IPS-15b (cell line): Measurements from ENCODE around the gene SQSTM1.

Experiments used
- H3K27me3 ChIP-seq: one replicate; pipeline ENCODE4 v1.6.1; 2013; ENCODE audit warnings: low read length; ENCODE audit not compliant: control insufficient read depth, insufficient read depth
- H3K36me3 ChIP-seq: one replicate; pipeline ENCODE4 v1.6.1; 2013; ENCODE audit warnings: low read length; ENCODE audit not compliant: control insufficient read depth, insufficient read depth
- H3K4me1 ChIP-seq: one replicate; pipeline ENCODE4 v1.6.1; 2013; ENCODE audit warnings: mild to moderate bottlenecking, low read length; ENCODE audit not compliant: control insufficient read depth, insufficient read depth
- H3K4me3 ChIP-seq: one replicate; pipeline ENCODE4 v1.5.1; 2013; ENCODE audit warnings: low read depth, low read length
- H3K9ac ChIP-seq: one replicate; pipeline ENCODE4 v1.6.1; 2013; ENCODE audit warnings: low read depth, mild to moderate bottlenecking, low read length
- H3K9me3 ChIP-seq: one replicate; pipeline ENCODE4 v1.6.1; 2013; ENCODE audit warnings: mild to moderate bottlenecking, low read length; ENCODE audit not compliant: control insufficient read depth, insufficient read depth

SQSTM1 gene

DNA sequence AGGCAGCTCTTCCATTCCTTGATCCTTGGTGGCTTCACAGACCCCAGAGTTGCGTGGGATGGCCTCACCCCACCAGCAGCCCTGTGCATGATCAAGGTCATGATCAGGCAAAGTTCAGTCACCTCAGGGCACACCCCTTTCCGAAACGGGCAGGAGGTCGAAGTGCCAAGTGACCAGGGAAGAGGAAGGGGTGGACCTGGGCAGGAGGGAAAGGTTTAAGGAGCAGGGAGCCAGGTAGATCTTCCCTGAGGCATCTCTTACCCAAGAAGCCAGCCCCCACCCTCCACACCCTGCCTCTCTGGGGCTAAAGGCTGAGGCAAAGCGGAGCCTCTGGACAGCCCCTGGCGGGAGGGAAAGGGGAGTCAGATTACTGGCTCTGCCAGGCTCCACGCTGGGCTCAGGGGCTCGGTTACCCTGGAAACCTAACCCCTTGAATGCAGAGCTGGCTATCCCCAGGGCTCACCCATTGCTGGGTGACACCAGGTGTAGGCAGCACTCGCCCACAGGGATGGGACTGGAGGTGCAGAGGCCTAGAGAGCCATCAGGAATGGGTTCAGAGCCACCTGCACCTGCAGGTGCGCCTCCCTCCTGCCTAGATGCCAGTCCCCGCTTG, 17.6 kb upstream of the SQSTM1 start:
- Histone ChIP-seq H3K9me3 (no peaks in the 10 kb centered on the region), H3K27me3 (no peaks in the 10 kb centered on the region), H3K36me3 (peaks cover 23% of the 10 kb centered on the region), H3K4me3 (peak overlapping the region; percentile 22), H3K4me1 (peaks cover 6% of the 10 kb centered on the region), H3K9ac (no peak overlapping the region)

DNA sequence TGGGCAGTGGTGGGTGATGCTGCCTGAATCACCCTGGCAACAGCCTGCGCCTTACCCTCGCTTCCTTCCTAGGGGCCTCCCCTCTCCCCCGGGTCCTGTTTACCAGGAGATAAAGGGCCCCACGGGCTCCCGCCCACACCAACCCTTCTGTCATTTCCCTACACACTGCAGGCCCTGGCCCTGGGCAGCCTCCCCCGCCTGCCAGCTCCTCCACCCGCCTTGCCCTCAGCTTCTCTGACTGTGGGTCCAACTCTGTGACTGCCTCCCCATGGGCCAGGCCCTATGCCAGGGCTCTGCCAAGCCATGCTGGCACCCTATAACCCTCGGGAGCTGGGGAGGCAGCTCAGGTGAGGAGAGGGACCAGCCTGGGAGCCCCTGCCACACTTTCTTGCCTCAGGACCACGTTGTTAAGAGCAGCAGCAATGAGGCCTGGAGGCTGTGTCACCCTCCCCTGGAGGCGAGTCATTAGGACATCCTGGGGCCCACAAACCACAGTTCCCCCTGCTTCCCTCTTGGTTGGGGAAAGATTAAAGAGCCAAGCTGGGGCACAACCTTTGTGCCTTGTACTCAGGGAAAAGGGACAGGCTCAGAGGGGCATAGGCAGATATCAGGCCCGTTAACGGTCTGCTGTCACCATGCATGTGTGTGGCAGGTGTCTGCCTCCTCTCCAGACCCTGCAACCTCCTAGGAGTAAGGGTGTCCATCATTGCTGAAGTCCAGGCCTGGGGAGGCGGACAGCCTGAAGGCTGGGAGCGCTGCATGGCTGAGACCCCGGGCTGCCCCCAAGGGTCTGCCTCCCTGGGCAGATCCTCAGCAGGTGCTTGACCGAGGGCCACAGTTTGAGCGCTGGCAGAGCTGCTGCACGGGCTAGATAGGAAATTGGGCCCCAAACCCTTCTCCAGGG, 16.8 kb upstream of the SQSTM1 start:
- Histone ChIP-seq H3K9ac (no peak overlapping the region), H3K9me3 (no peaks in the 10 kb centered on the region), H3K36me3 (peaks cover 15% of the 10 kb centered on the region), H3K4me1 (peaks cover 8% of the 10 kb centered on the region), H3K27me3 (no peaks in the 10 kb centered on the region), H3K4me3 (no peak overlapping the region)

DNA sequence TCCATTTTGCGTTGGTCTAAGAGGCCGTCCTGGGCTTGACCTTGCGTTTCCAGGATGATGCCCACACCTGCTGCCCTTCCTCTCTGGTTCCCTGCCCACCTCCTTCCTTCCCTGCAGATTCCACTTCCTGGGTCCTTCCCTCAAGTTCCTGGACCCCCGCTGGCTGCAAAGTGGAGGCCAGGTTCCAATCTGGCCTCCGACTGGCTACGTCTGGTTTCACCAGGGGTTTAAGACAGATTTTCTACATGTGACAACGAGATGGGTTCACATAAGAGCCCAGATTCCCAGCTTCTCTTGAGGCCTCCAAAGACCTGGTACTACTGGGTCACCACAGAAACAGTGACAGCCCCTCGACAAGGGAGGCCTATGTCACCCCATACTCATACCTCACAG, 16.2 kb upstream of the SQSTM1 start:
- peaks cover 9% of the 10 kb centered on the region for H3K36me3 ChIP-seq
- H3K27me3 ChIP-seq, result no peaks in the 10 kb centered on the region
- peaks cover 8% of the 10 kb centered on the region for H3K4me1 ChIP-seq
- H3K9ac ChIP-seq, result no peak overlapping the region
- H3K9me3 ChIP-seq, result no peaks in the 10 kb centered on the region
- peak overlapping the region; percentile 64 for H3K4me3 ChIP-seq

DNA sequence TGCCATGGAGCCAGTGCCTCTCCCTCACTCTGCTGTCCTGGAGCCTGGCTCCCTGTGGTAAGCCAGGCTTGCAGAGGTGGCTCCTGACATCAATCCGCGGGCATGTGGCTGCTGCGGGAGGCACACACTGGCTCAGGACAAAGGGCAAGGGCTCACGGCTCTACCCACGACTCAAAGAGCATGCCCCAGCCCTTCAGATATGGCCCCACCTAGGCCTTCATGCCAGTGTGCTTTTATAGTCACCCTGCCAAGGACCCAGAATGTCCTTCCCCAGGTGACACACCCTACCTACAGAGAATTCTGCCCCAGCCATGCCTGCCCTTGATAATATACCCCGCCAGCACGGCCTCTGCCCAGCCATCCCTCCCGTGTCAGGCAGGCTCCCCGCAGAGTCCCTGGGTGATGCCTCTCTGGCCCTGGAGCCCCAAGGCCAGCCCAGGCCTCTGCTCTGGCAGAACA, 15.6 kb upstream of the SQSTM1 start:
- Histone ChIP-seq H3K4me3 (peak overlapping the region; percentile 64), H3K9ac (peak overlapping the region; percentile 65), H3K36me3 (peaks cover 4% of the 10 kb centered on the region), H3K4me1 (peaks cover 8% of the 10 kb centered on the region), H3K9me3 (no peaks in the 10 kb centered on the region), H3K27me3 (no peaks in the 10 kb centered on the region)

DNA sequence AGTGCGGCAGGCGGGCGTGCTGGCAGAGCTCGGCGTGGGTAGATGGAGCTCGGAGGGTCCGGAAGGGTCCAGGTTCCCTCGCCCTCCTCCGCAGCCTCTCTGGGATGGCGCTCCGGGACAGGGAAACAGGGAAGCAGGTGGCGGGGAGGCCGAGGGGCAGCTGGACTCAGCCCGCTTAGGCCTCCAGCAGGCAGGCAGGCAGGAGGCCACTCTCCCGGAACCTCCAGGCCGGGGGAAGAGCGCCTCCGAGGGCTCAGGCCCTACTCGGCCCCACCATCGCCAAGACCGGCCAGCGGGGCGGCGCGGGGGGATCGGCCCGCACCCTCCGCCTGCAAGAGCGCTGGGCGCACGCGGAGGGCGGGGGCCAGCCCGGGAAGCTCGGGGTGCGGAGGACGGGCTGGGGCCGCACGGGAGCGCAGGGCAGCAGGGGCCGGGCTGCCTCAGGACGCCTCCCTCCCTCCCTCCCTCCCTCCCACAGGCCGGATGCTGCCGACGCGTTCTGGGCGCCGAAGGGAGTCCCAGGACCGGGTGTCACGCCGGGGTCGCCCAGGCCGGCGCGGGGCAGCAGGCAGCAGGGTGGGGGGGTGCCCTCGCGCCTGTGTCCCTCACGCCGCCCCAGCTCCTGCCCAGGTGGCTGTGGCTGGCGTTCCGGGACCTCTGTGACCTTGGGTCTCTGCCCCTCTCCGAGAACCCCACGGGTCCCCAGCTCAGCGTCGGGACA, 15.0 kb upstream of the SQSTM1 start:
- Histone ChIP-seq H3K36me3 (peaks cover 4% of the 10 kb centered on the region), H3K4me1 (peaks cover 8% of the 10 kb centered on the region), H3K27me3 (no peaks in the 10 kb centered on the region), H3K9ac (peak overlapping the region; percentile 65), H3K4me3 (peak overlapping the region; percentile 64), H3K9me3 (no peaks in the 10 kb centered on the region)

DNA sequence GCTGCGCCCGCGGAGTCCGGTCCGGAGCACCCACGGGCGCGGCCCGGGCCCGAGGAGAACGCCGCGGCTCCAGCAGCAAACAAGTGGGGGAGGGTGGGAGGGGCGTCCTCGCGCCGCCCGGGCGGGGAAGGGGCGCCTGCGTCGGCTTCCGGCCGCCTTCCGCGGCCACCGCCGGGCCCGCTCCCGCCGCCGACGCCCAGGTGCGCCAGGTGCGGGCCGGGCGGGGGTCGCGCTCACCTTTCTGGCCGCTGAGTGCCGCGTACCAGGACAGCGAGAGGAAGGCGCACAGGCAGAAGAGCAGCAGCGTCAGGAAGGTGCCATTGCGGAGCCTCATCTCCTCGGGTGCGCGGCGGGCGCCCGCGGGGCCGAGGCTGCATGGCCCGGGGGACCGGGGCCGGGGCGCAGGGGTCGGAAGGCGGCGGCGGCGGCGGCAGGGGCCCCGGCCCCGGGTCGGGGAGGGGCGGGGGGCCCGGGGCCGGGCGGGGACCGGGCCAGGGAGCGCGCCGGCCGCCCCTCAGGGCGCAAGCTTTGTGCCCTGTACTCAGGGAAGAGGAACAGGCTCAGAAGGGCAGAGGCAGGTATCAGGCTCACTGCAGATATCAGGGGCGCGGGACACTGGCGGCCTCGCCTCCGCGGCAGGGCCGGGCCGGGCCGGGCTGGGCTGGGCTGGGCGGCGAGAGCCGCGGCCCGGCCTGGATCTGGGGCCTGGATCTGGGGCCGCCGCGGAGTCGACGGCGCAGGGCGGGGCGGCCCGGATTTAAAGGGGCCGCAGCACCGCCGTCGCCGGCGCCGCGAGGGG, 14.3 kb upstream of the SQSTM1 start, which contains the start of gene MGAT4B:
MGAT4B (minus strand) TSS at position 617 of the 799 bp plus-strand sequence; CDS start at position 334, 283 bp downstream.
- H3K9me3 ChIP-seq, result no peaks in the 10 kb centered on the region
- no peaks in the 10 kb centered on the region for H3K27me3 ChIP-seq
- H3K9ac ChIP-seq, result peak within 1 kb of the TSS; percentile 70
- peaks cover 8% of the 10 kb centered on the region for H3K4me1 ChIP-seq
- no peaks in the 10 kb centered on the region for H3K36me3 ChIP-seq
- H3K4me3 ChIP-seq, result peak within 1 kb of the TSS; percentile 64

DNA sequence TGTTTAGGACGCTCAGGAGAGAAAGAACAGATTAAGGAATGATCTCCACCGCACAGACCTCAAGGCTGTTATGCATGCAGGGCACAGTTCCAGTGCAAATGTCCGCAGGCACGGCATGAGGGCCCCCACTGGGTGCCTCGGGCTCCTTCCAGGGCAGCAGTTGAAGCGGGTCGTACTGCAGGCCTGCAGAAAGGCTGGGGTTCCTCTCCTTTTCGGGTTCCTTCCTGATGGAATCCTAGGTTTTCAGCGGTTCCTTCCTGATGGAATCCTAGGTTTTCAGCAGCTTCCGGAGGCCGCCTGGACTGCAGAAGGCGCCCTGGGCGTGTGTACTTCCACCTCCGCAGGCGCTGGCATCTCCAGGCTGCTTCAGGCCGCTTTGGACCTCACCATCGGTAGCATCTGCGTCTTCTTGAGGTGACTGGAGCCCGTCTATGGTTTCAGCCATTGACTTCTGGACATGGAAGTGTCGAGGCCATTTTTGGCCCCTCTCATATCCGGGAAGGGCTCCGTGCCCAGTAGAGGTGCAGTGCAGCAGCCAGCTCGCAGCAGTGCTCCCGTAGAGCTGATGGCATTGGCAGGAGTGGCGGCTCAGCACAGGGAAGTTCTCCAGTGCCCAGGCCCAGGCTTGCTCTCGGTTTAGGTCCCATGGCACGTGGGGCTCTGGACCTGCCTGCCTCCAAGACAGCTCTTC, 8.4 kb upstream of the SQSTM1 start:
- Histone ChIP-seq H3K9me3 (no peaks in the 10 kb centered on the region), H3K36me3 (peaks cover 9% of the 10 kb centered on the region), H3K9ac (no peak overlapping the region), H3K27me3 (no peaks in the 10 kb centered on the region), H3K4me1 (peaks cover 4% of the 10 kb centered on the region), H3K4me3 (no peak overlapping the region)

DNA sequence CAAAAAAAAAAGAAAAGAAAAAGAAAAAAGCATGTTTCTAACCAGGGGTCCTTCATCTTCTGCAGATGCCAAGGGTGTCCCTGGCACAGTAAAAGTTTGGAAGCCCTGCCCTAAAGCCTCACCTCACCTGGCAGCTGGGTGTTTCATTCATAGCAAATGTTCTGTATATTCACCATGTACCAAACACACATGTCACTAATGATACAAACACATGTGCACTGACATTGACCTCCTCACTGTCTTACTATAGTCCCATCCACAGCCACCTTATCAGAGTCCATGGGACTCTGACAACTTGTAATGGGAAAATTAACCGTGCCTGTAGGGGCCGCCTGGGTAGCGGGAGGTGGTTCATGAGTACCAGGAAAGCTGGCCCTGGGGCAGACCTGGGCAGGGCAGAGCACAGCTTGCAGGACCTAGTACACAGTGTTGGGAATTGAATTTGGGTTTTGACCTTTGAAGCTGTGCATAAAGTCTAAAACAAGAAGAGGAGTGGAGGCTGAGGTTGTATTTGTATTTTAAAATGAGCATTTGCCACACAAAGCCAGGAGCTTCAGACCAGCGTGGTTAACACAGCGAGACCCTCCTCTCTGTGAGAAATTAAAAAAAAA, 7.6 kb upstream of the SQSTM1 start:
- Histone ChIP-seq H3K4me3 (no peak overlapping the region), H3K36me3 (peaks cover 9% of the 10 kb centered on the region), H3K9ac (no peak overlapping the region), H3K9me3 (no peaks in the 10 kb centered on the region), H3K27me3 (no peaks in the 10 kb centered on the region), H3K4me1 (peaks cover 4% of the 10 kb centered on the region)

DNA sequence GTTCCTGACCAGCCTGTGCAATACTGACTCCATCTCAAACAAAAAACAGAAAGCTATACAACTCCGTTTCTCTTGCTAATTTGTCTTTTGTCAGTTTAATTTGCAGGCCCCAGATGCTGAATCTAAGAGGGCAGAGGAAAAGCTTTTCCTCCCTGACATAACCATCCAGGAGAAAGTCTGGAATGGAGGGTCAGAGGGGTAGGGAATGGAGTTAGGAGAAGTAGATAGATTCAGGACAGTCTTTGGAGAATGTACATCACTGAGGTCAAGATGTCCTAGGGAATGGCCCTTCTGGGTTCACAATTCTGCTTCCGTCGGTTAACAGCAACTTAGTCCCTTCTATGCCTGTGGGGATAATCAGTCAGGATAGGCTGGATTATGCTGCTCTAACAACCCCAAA, 6.6 kb upstream of the SQSTM1 start:
- Histone ChIP-seq H3K4me1 (peaks cover 2% of the 10 kb centered on the region), H3K4me3 (no peak overlapping the region), H3K36me3 (peaks cover 9% of the 10 kb centered on the region), H3K27me3 (no peaks in the 10 kb centered on the region), H3K9ac (no peak overlapping the region), H3K9me3 (no peaks in the 10 kb centered on the region)

DNA sequence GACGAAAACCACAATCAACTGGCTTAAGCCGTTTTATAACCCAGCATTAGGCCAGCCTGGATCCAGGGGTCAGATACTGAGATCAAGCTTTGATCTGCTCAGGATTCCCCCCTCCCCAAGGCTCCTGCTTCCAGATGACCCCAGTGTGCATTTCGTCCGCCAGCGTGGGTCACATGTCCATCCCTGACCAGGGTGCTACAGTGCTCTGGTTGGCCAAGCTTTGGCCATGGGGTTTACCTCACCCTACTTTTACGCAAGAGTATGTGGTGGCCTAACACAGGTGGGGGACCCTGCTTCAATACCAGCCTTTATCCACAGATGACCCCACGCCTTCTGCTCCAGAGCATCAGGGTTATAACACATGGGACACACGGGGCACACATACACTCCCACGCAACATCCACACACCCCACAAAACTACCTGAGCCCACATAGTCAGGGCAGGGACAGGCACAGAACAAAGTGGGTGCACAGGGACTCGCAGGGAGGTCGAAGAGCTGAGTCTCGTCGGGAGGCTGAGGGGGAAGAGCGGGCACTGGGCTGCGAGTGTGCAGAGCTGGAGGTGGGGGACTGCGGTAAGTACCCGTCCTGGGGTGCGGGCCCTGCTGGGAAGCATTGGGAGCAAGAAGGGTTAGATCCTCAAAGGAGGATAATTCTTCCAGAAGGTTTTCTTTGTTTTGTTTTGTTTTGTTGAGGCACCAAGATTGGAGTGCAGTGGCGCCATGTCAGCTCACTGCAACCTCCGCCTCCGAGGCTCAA, 5.0 kb upstream of the SQSTM1 start:
- no peaks in the 10 kb centered on the region for H3K27me3 ChIP-seq

More for the DNA sequence above, 5.0 kb upstream of the SQSTM1 start:
- no peaks in the 10 kb centered on the region for H3K9me3 ChIP-seq
- no peak overlapping the region for H3K9ac ChIP-seq
- H3K4me3 ChIP-seq, result no peak overlapping the region
- peaks cover 9% of the 10 kb centered on the region for H3K36me3 ChIP-seq
- peaks cover 12% of the 10 kb centered on the region for H3K4me1 ChIP-seq
